NCI-H460 (cell line): ENCODE data around the gene ZNF660. TPM values are rescaled to one million over a fixed set of nuclear protein-coding genes. Genes with fewer than 3 reads are reported as not detected.

Experiments
- DNase-seq: peaks from one replicate; pipeline ENCODE4 v3.0.0-alpha.2; 2016; ENCODE audit warnings: low read depth; ENCODE audit errors: extremely low read depth
- total RNA-seq: library from RNA; depleted of rRNA; stranded (reverse); fragments of >200 nt; shearing (Covaris generic); gene quantifications from 2 replicates; pipeline ENCODE4 v1.2.3, GENCODE V29; 2014; rRNA removed

Gene ZNF660
- total RNA-seq, 1 experiment from 2014 or later = 0.12 TPM

GRCh38 chr3:44628716-44629115 is 44.0 kb downstream of the ZNF660 start:
- DNase-seq = no peak

GRCh38 chr3:44632193-44632592 is 47.4 kb downstream of the ZNF660 start:
- DNase-seq = no peak

GRCh38 chr3:44642337-44642736 is 57.6 kb downstream of the ZNF660 start:
- no peak for DNase-seq

- no peak for DNase-seq
Measured at GRCh38 chr3:44643024-44643423, 58.3 kb downstream of the ZNF660 start.

- no peak for DNase-seq
Measured at GRCh38 chr3:44647771-44648170, 63.0 kb downstream of the ZNF660 start.

GRCh38 chr3:44648564-44649229 is 63.9 kb downstream of the ZNF660 start, which contains the start of gene ZNF35:
ZNF35 (plus strand) TSS chr3:44648732; CDS start chr3:44651068, 2,336 bp downstream.
- DNase-seq = peak; percentile 80

Other genes with a start within 250 kb of the ZNF660 start
- gene TCAIM, start 246.2 kb upstream of the ZNF660 start, total RNA-seq = 33.0 and 35.3 TPM in 2 replicates
- 2.7 and 3.0 TPM in 2 replicates for gene ZNF445, start 107.3 kb upstream of the ZNF660 start, total RNA-seq
- 2.1 and 2.5 TPM in 2 replicates for gene ZKSCAN7, start 29.8 kb upstream of the ZNF660 start, total RNA-seq
- gene ZNF197, start 40.1 kb downstream of the ZNF660 start, total RNA-seq = 6.9 and 7.9 TPM in 2 replicates
- 10.8 and 11.5 TPM in 2 replicates for gene ZNF35, start 63.8 kb downstream of the ZNF660 start, total RNA-seq
- gene ZNF502, start 127.7 kb downstream of the ZNF660 start, total RNA-seq = not detected in 2 replicates
- gene ZNF501, start 144.7 kb downstream of the ZNF660 start, total RNA-seq = 1.9 and 3.8 TPM in 2 replicates
- 28.2 and 29.4 TPM in 2 replicates for gene KIAA1143, start 176.7 kb downstream of the ZNF660 start, total RNA-seq
- 14.3 and 17.4 TPM in 2 replicates for gene KIF15, start 176.8 kb downstream of the ZNF660 start, total RNA-seq